GM23248 (cell line): ENCODE results near the gene SPC24. TPM values are rescaled to one million over a fixed set of nuclear protein-coding genes. Genes with fewer than 3 reads are reported as not detected.
"Not testable (repeated sequence)": the region's sequence is repeated elsewhere in the genome, so short reads cannot be mapped to it uniquely, and the experiment has no call there.

ENCODE experiments used
- DNase-seq: peaks from one replicate; pipeline ENCODE4 v3.0.0-alpha.2; 2015
- H2AFZ ChIP-seq: fragments of 200-600 bp; sonication (generic); 2 replicates; pipeline ENCODE4 v1.6.1; 2016; ENCODE audit warnings: antibody characterized with exemption
- H3F3A ChIP-seq: fragments of 200-600 bp; sonication (generic); 2 replicates; pipeline ENCODE4 v1.6.1; 2016; ENCODE audit warnings: mild to moderate bottlenecking, antibody characterized with exemption, mixed run types; ENCODE audit not compliant: insufficient read depth
- H3K27ac ChIP-seq: fragments of 200-600 bp; sonication (generic); 2 replicates; pipeline ENCODE4 v1.5.1; 2016; ENCODE audit warnings: mild to moderate bottlenecking
- H3K27me3 ChIP-seq: fragments of 200-600 bp; sonication (generic); replicated peaks from 2 replicates; pipeline ENCODE4 v1.6.1; 2016; ENCODE audit warnings: mild to moderate bottlenecking; ENCODE audit not compliant: insufficient read depth
- H3K36me3 ChIP-seq: fragments of 200-600 bp; sonication (generic); 2 replicates; pipeline ENCODE4 v1.6.1; 2016; ENCODE audit warnings: low read depth, mild to moderate bottlenecking
- H3K4me1 ChIP-seq: fragments of 200-600 bp; sonication (generic); 2 replicates; pipeline ENCODE4 v1.6.1; 2016; ENCODE audit warnings: mild to moderate bottlenecking; ENCODE audit not compliant: insufficient read depth
- H3K4me2 ChIP-seq: fragments of 200-600 bp; sonication (generic); one replicate; pipeline ENCODE4 v1.6.1; 2016; ENCODE audit warnings: mild to moderate bottlenecking; ENCODE audit not compliant: unreplicated experiment
- H3K4me3 ChIP-seq: fragments of 200-600 bp; sonication (generic); 2 replicates; pipeline ENCODE4 v1.5.1; 2016; ENCODE audit warnings: mild to moderate bottlenecking
- H3K79me2 ChIP-seq: fragments of 200-600 bp; sonication (generic); 2 replicates; pipeline ENCODE4 v1.6.1; 2016; ENCODE audit warnings: mild to moderate bottlenecking; ENCODE audit not compliant: insufficient read depth
- H3K9ac ChIP-seq: fragments of 200-600 bp; sonication (generic); 2 replicates; pipeline ENCODE4 v1.6.1; 2016; ENCODE audit warnings: mild to moderate bottlenecking
- H3K9me2 ChIP-seq: fragments of 200-600 bp; sonication (generic); 2 replicates; pipeline ENCODE4 v1.6.1; 2016; ENCODE audit warnings: mixed run types, mild to moderate bottlenecking, moderate library complexity; ENCODE audit not compliant: insufficient read depth
- H3K9me3 ChIP-seq: fragments of 200-600 bp; sonication (generic); one replicate; pipeline ENCODE4 v1.6.1; 2017; ENCODE audit warnings: low read depth
- H4K20me1 ChIP-seq: fragments of 200-600 bp; sonication (generic); 2 replicates; pipeline ENCODE4 v1.6.0; 2016; ENCODE audit not compliant: insufficient read depth
- EZH2 ChIP-seq: fragments of 200-600 bp; sonication (generic); IDR thresholded peaks from 2 replicates; pipeline ENCODE4 v1.6.1; 2018; ENCODE audit warnings: antibody characterized with exemption, mild to moderate bottlenecking; ENCODE audit not compliant: insufficient read depth, poor library complexity, severe bottlenecking
- EZH2phosphoT487 ChIP-seq: fragments of 200-600 bp; sonication (generic); IDR thresholded peaks from 2 replicates; pipeline ENCODE4 v1.6.1; 2018; ENCODE audit warnings: antibody characterized with exemption, moderate library complexity, mild to moderate bottlenecking, low read depth; ENCODE audit not compliant: insufficient read depth
- WGBS, 2 experiments: methylation state at CpG; one replicate each; pipeline ENCODE4 v1.1.6; 2015 to 2017; ENCODE audit warnings: low lambda C conversion rate in 2 of 2, low coverage in 1 of 2; ENCODE audit errors: missing lambda C conversion rate in 2 of 2; 5-methylcytosine and 5-hydroxymethylcytosine counted together
- in situ Hi-C: fragments of 300-500 bp; cut with MboI; formaldehyde crosslinking; loops from 2 replicates; pipeline ENCODE4 v1.15.0; 2020
- polyA plus RNA-seq: library from polyadenylated mRNA; unstranded; fragments of >200 nt; fragmentation: Nextera tagmentation; extraction: Ambion mirVana; gene quantifications from 2 replicates; pipeline ENCODE4 v1.2.1, GENCODE V29; 2016
- total RNA-seq: library from RNA; depleted of rRNA; stranded (reverse); fragments of >200 nt; shearing (Covaris generic); gene quantifications from 2 replicates; pipeline ENCODE4 v1.2.3, GENCODE V29; 2014

Gene SPC24
- total and polyA plus RNA-seq, 2 experiments from 2014 or later: 14.8 to 19.8 TPM

DNA sequence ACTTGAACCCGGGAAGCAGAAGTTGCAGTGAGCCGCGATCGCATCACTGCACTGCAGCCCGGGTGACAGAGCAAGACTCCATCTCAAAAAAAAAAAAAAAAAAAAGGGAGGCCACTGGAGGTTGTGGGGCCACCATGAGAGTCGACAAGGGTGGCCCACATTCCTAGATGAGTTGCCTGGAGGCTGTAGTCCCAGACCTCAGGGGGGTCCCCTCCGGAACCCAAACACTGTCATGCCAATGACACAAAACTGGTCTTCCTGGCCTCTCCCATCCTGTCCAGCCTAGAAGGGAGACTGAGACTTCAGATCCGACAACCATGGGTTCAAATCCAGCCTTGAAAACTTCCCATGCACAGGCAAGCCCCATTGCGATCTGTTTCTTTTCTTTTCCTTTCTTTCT lies 14.7 kb downstream of the SPC24 start:
- DNase-seq: no peak
- no peaks in the 10 kb centered on the region for H3K79me2 ChIP-seq
- H3K36me3 ChIP-seq: no peaks in the 10 kb centered on the region
- no peaks in the 10 kb centered on the region for H3K9me3 ChIP-seq
- no peak overlapping the region for H2AFZ ChIP-seq
- H3K4me3 ChIP-seq: no peak overlapping the region
- TF ChIP-seq EZH2phosphoT487 (no peak), EZH2 (no peak)
- no peak overlapping the region for H3K4me2 ChIP-seq
- WGBS, 2 experiments: 85 to 88% methylated on average over 8 to 9 of the region's 9 CpGs
- H3F3A ChIP-seq: peaks cover 28% of the 10 kb centered on the region
- H3K27ac ChIP-seq: no peak overlapping the region
- in situ Hi-C loops: no loop called here
- H3K4me1 ChIP-seq: peaks cover 34% of the 10 kb centered on the region
- no peak overlapping the region for H3K9ac ChIP-seq
- no peaks in the 10 kb centered on the region for H4K20me1 ChIP-seq
- H3K27me3 ChIP-seq: no peaks in the 10 kb centered on the region
- H3K9me2 ChIP-seq: no peaks in the 10 kb centered on the region

DNA sequence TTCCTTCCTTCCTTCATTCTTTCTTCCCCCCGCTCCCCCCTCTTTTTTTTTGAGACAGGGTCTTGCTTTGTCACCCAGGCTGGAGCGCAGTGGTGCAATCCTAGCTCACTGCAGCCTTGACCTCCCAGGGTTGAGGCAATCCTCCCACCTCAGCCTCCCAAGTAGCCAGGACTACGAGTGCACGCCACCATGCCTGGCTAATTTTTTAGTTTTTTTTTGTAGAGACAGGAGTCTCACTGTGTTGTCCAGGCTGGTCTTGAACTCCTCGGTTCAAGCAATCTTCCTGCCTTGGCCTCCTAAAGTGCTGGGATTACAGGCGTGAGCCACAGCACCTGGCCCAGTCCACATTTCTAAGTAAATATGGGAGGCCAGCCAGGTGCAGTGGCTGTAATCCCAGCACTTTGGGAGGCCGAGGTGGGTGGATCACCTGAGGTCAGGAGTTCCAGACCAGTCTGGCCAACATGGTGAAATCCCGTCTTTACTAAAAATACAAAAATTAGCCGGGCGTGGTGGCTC lies 15.5 kb downstream of the SPC24 start:
- DNase-seq, H3K4me3 ChIP-seq, H3K36me3 ChIP-seq, H4K20me1 ChIP-seq, H3K79me2 ChIP-seq, H3K27me3 ChIP-seq, H3K4me2 ChIP-seq, H3K9ac ChIP-seq, H3K9me2 ChIP-seq, H3K9me3 ChIP-seq, in situ Hi-C loops: not testable (repeated sequence)
- Histone ChIP-seq H3K27ac (peak overlapping the region; percentile 89), H2AFZ (peak overlapping the region; percentile 56; the same call in 1 of the 2 replicates), H3F3A (peaks cover 28% of the 10 kb centered on the region), H3K4me1 (peaks cover 34% of the 10 kb centered on the region)
- 91 to 93% methylated on average over 9 to 10 of the region's 10 CpGs for WGBS, 2 experiments

DNA sequence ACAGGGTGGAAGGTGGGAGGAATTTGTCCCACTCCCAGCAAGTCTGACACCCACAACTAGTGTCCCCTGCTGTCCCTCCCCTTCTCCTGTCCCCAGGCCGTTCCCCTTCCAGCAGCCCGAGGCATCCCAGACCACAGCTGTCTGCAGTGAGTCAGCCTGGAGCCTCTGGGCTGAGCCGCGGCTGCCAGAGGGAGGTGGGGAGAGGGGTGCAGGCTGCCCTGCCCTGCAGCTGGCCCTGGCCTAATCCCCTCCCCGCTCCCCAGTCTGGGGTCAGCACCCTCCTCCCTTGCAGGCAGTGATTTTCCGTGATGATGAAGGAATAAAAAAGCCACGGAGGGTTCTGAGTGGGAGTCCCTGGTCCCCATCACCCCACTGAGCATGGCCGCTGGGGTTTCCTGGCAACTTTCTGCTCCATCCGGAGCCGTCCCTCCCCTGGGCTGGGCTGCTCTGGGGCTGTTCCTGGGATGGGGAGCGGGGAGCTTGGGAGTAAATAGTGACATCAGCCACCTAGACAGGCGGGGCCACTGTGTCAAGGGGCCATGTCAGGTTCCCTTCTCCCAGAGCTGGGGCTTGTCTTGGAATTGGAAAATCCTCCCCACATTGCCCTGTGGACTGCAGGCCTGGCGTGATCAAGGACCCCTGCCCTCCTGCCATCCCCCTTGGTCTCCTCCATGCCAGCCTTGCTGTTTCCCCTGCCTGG lies 16.8 kb downstream of the SPC24 start:
- 0 to 3% methylated on average over 11 to 13 of the region's 13 CpGs for WGBS, 2 experiments
- Histone ChIP-seq H3K36me3 (no peaks in the 10 kb centered on the region), H3K4me2 (peak overlapping the region; percentile 79), H3K9me2 (no peaks in the 10 kb centered on the region), H3K4me1 (peaks cover 34% of the 10 kb centered on the region), H3K79me2 (no peaks in the 10 kb centered on the region), H4K20me1 (no peaks in the 10 kb centered on the region), H3F3A (peaks cover 24% of the 10 kb centered on the region), H3K27me3 (no peaks in the 10 kb centered on the region), H2AFZ (peak overlapping the region; percentile 56), H3K4me3 (peak overlapping the region; percentile 17), H3K9ac (peak overlapping the region; percentile 71), H3K27ac (peak overlapping the region; percentile 89), H3K9me3 (no peaks in the 10 kb centered on the region)
- in situ Hi-C loops: no loop called here
- TF ChIP-seq EZH2 (no peak), EZH2phosphoT487 (no peak)
- DNase-seq: peak; percentile 93

DNA sequence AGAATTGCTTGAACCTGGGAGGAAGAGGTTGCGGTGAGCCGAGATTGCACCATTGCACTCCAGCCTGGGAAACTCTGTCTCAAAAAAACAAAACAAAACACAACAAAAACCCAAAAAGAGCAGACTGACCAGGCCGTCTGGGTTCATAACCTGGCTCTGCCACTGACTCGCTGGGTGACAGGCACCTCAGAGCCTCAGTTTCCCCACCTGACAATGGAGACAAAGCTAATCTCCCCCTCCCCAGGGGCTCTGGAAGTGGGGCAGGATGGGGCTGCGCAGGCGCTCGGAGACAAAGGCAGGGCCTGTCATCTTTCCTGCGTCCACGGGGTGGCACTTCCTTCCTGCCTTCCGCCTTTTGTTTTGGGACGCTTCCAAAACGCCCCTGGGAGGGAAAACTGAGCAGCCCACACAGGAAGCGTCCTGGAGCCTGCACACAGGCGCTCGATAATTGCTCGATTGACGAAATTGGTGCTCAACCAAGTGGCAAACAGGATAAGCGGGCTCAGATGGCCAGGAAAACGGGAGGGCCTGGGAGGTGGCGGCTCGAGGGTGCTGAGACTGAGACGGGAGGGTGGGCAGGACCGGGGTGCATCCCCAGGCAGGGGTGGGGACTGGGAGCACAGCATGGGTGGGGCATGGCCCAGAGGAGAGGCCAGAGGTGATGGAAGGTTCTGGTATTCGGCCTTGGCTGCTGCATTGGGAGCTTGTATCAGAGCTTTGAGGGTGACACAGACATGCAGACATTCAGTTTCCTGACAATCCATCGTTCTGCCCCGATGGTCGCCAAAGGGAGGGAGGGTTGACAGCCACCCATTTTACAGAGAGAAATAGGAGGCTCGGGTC lies 17.8 kb downstream of the SPC24 start:
- Histone ChIP-seq H2AFZ (peak overlapping the region; percentile 63), H3K9ac (peak overlapping the region; percentile 70), H3K36me3 (no peaks in the 10 kb centered on the region), H3K27ac (peak overlapping the region; percentile 89), H3K4me3 (peak overlapping the region; percentile 43), H3K4me1 (peaks cover 24% of the 10 kb centered on the region), H3K9me3 (no peaks in the 10 kb centered on the region), H3K27me3 (no peaks in the 10 kb centered on the region), H4K20me1 (no peaks in the 10 kb centered on the region), H3F3A (peaks cover 20% of the 10 kb centered on the region), H3K4me2 (peak overlapping the region; percentile 63), H3K79me2 (no peaks in the 10 kb centered on the region), H3K9me2 (no peaks in the 10 kb centered on the region)
- in situ Hi-C loops: no loop called here
- DNase-seq: peak; percentile 95
- TF ChIP-seq EZH2 (no peak), EZH2phosphoT487 (no peak)
- 2% methylated on average over 27 to 28 of the region's 28 CpGs for WGBS, 2 experiments
